PFSK-1 (cell line): ENCODE data around the gene CPLX1. TPM values are rescaled to one million over a fixed set of nuclear protein-coding genes. Genes with fewer than 3 reads are reported as not detected.

Experiments used
- FOXP2 ChIP-seq: optimal IDR thresholded peaks from 2 replicates; pipeline ENCODE3; 2011; ENCODE audit warnings: borderline replicate concordance, control low read depth, inconsistent platforms; ENCODE audit not compliant: insufficient read depth; ENCODE audit errors: extremely low read length, extremely low read depth
- POLR2AphosphoS5 ChIP-seq: IDR thresholded peaks from 2 replicates; pipeline ENCODE4 v1.6.1; 2012; ENCODE audit warnings: low read depth, mild to moderate bottlenecking, control low read depth, low read length, moderate library complexity
- REST ChIP-seq, 2 experiments: IDR thresholded peaks; 2 replicates each; pipeline versions ENCODE4 v1.6.1 to v1.8.0; 2011 to 2012; ENCODE audit warnings: low read depth in 2 of 2, low read length in 2 of 2, control low read depth in 1 of 2, inconsistent platforms in 1 of 2, mild to moderate bottlenecking in 1 of 2, moderate library complexity in 1 of 2; ENCODE audit not compliant: insufficient read depth in 1 of 2
- SIN3A ChIP-seq: IDR thresholded peaks from 2 replicates; pipeline ENCODE4 v1.6.1; 2012; ENCODE audit warnings: mild to moderate bottlenecking, low read length, moderate library complexity, borderline replicate concordance; ENCODE audit not compliant: insufficient read depth
- TAF1 ChIP-seq: IDR thresholded peaks from 2 replicates; pipeline ENCODE4 v1.6.1; 2012; ENCODE audit warnings: low read length, control low read depth, borderline replicate concordance; ENCODE audit not compliant: insufficient read depth
- polyA plus RNA-seq: library from polyadenylated mRNA; unstranded; fragments of >200 nt; gene quantifications from one replicate; pipeline ENCODE4 v1.2.1, GENCODE V29; 2012; ENCODE audit warnings: low read depth, missing spikeins; ENCODE audit not compliant: insufficient read length

Gene CPLX1
- 4.5 TPM for polyA plus RNA-seq

GRCh38 chr4:825971-826330 lies at the start of gene CPLX1:
TSS of gene CPLX1 (minus strand) at chr4:826129. CDS start at chr4:824522, 1,607 bp downstream.
- TF ChIP-seq SIN3A, result no peak
- 0 out of 4 replicates have a peak, but pooled peaks of 1 of the 2 experiments have one; percentile 15 for TF ChIP-seq REST (IDR thresholded peaks at IDR 0.05; ENCODE audit: insufficient read depth in 1 of 2, low read depth in 2 of 2, low read length in 2 of 2)

- TF ChIP-seq REST (IDR thresholded peaks at IDR 0.05; ENCODE audit: insufficient read depth in 1 of 2, low read depth in 2 of 2, low read length in 2 of 2), result no peak
- TF ChIP-seq TAF1, result no peak
- no peak for TF ChIP-seq POLR2AphosphoS5
These were observed 49.3 kb upstream of the CPLX1 start for GRCh38 chr4:874971-875817.

GRCh38 chr4:874056-874455 lies 48.1 kb upstream of the CPLX1 start:
- TF ChIP-seq FOXP2 (no peak), REST (IDR thresholded peaks at IDR 0.05; ENCODE audit: insufficient read depth in 1 of 2, low read depth in 2 of 2, low read length in 2 of 2) (no peak), POLR2AphosphoS5 (no peak), SIN3A (no peak), TAF1 (no peak)

- TF ChIP-seq REST (IDR thresholded peaks at IDR 0.05; ENCODE audit: insufficient read depth in 1 of 2, low read depth in 2 of 2, low read length in 2 of 2) (no peak), FOXP2 (no peak), TAF1 (no peak), SIN3A (no peak), POLR2AphosphoS5 (no peak)
These were observed 46.5 kb upstream of the CPLX1 start for GRCh38 chr4:872241-872981.
